Ovary (tissue), 3 donors: Measurements from ENCODE around the gene UBA5.

Source experiments
- CTCF ChIP-seq, 3 donors: fragments of 450-650 bp in 2 of 3; fragments of 200-600 bp in 1 of 3; IDR thresholded peaks; one replicate each; pipeline versions ENCODE4 v1.5.1 to v1.8.0; 2016 to 2022; ENCODE audit warnings: antibody characterized with exemption in 3 of 3, mild to moderate bottlenecking in 1 of 3
- POLR2A ChIP-seq: fragments of 450-650 bp; IDR thresholded peaks from one replicate; pipeline ENCODE4 v1.6.1; 2017; ENCODE audit warnings: antibody characterized with exemption, mild to moderate bottlenecking, moderate library complexity
- donor health status: DM: no; HTN: no; CAD: no.

- TF ChIP-seq POLR2A (no peak), CTCF (IDR thresholded peaks at IDR 0.05) (no peak)
Observed at GRCh38 chr3:132635052-132635451, 25.1 kb upstream of the UBA5 start.
